ENCODE data around the gene NHERF2. TPM values are rescaled to one million over a fixed set of nuclear protein-coding genes. Genes with fewer than 3 reads are reported as not detected.

The NHERF2 gene
- total and polyA plus RNA-seq, 2 experiments from 2014 or later = 12.0 to 16.5 TPM

GRCh38 chr16:2086106-2086742 lies 59.5 kb downstream of the NHERF2 start (continued):
- TF ChIP-seq ZNF462 (CRISPR knock-in tag; IDR thresholded peaks at IDR 0.05) = no peak
- no peak for TF ChIP-seq CREB1 (CRISPR knock-in tag; IDR thresholded peaks at IDR 0.05; ENCODE audit: low read depth)
- no peak for TF ChIP-seq STAT1 (IDR thresholded peaks at IDR 0.05; ENCODE audit: unreplicated experiment)
- TF ChIP-seq, protein P1, sequence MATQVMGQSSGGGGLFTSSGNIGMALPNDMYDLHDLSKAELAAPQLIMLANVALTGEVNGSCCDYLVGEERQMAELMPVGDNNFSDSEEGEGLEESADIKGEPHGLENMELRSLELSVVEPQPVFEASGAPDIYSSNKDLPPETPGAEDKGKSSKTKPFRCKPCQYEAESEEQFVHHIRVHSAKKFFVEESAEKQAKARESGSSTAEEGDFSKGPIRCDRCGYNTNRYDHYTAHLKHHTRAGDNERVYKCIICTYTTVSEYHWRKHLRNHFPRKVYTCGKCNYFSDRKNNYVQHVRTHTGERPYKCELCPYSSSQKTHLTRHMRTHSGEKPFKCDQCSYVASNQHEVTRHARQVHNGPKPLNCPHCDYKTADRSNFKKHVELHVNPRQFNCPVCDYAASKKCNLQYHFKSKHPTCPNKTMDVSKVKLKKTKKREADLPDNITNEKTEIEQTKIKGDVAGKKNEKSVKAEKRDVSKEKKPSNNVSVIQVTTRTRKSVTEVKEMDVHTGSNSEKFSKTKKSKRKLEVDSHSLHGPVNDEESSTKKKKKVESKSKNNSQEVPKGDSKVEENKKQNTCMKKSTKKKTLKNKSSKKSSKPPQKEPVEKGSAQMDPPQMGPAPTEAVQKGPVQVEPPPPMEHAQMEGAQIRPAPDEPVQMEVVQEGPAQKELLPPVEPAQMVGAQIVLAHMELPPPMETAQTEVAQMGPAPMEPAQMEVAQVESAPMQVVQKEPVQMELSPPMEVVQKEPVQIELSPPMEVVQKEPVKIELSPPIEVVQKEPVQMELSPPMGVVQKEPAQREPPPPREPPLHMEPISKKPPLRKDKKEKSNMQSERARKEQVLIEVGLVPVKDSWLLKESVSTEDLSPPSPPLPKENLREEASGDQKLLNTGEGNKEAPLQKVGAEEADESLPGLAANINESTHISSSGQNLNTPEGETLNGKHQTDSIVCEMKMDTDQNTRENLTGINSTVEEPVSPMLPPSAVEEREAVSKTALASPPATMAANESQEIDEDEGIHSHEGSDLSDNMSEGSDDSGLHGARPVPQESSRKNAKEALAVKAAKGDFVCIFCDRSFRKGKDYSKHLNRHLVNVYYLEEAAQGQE (IDR thresholded peaks at IDR 0.05; ENCODE audit: unreplicated experiment) = no peak
- no peak for TF ChIP-seq NANOG (IDR thresholded peaks at IDR 0.05; ENCODE audit: borderline replicate concordance)
- TF ChIP-seq POLR2AphosphoS5 (IDR thresholded peaks at IDR 0.05; ENCODE audit: low read depth) = no peak
- no peak for TF ChIP-seq ZNF331 (CRISPR knock-in tag; IDR thresholded peaks at IDR 0.05; ENCODE audit: low read depth)
- TF ChIP-seq, protein P2, sequence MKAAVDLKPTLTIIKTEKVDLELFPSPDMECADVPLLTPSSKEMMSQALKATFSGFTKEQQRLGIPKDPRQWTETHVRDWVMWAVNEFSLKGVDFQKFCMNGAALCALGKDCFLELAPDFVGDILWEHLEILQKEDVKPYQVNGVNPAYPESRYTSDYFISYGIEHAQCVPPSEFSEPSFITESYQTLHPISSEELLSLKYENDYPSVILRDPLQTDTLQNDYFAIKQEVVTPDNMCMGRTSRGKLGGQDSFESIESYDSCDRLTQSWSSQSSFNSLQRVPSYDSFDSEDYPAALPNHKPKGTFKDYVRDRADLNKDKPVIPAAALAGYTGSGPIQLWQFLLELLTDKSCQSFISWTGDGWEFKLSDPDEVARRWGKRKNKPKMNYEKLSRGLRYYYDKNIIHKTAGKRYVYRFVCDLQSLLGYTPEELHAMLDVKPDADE (IDR thresholded peaks at IDR 0.05) = no peak
- no peak for TF ChIP-seq EZH2phosphoT487 (IDR thresholded peaks at IDR 0.05; ENCODE audit: unreplicated experiment)
